Measurements from ENCODE around the gene AKAP13. TPM values are rescaled to one million over a fixed set of nuclear protein-coding genes. Genes with fewer than 3 reads are reported as not detected.

AKAP13 gene
- total and polyA plus RNA-seq, 7 donors: 21.6 to 142 (median 98.5) TPM

DNA sequence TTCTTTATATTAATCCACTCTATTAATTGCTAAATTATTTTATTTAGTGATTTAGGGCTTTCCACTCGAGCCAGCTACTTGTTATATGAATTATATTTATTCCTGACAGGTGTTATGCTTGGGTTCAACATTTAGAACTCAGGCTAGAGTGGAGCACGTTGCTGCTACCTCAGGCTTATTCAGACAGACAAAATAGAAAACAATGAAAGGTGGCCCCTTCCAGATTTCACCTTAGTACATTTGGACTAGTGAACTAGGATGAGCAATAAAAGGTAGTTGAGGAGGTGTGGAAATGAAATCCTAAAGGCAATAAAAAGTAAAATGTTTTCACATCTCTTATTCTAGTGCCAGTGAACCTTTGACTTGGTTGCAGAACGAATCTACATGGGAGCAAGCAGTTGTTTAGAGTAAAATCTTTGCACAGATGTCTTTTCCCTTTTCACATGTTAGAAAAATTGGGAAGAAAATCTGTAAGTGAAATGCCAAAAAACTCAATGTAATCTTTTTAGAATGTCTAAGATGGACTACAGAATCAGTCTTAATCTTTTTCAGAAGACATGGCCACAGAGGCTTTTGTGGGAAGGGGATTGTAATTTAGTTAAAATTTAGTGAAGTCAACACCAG lies 63.8 kb downstream of the AKAP13 start:
- 13 to 50% methylated on average over 3 of the region's 3 CpGs for WGBS, 2 donors
- TF ChIP-seq, protein P1, sequence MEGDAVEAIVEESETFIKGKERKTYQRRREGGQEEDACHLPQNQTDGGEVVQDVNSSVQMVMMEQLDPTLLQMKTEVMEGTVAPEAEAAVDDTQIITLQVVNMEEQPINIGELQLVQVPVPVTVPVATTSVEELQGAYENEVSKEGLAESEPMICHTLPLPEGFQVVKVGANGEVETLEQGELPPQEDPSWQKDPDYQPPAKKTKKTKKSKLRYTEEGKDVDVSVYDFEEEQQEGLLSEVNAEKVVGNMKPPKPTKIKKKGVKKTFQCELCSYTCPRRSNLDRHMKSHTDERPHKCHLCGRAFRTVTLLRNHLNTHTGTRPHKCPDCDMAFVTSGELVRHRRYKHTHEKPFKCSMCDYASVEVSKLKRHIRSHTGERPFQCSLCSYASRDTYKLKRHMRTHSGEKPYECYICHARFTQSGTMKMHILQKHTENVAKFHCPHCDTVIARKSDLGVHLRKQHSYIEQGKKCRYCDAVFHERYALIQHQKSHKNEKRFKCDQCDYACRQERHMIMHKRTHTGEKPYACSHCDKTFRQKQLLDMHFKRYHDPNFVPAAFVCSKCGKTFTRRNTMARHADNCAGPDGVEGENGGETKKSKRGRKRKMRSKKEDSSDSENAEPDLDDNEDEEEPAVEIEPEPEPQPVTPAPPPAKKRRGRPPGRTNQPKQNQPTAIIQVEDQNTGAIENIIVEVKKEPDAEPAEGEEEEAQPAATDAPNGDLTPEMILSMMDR (IDR thresholded peaks at IDR 0.05): no peak
- TF ChIP-seq EP300 (IDR thresholded peaks at IDR 0.05) (no peak), POLR2A (IDR thresholded peaks at IDR 0.05) (no peak)
- peak overlapping the region in 1 of 4 donors; percentile 58 for H3K27ac ChIP-seq
- peaks cover 0 to 46% (median 22%) of the 10 kb centered on the region in 4 donors for H3K4me1 ChIP-seq
- no peak for DNase-seq
- H3K4me3 ChIP-seq: no peak overlapping the region
- H3K36me3 ChIP-seq: no peaks in the 10 kb centered on the region
- no peaks in the 10 kb centered on the region for H3K27me3 ChIP-seq
- intact Hi-C loops (cut with DNase I): no loop called here
- H3K9me3 ChIP-seq: no peaks in the 10 kb centered on the region

GRCh38 chr15:85445361-85445760 lies 65.0 kb downstream of the AKAP13 start:
- TF ChIP-seq EP300 (IDR thresholded peaks at IDR 0.05) (no peak), POLR2AphosphoS5 (IDR thresholded peaks at IDR 0.05) (no peak)
- 26 to 80% methylated on average over 1 of the region's 1 CpG for WGBS, 2 donors
- DNase-seq: no peak
- Histone ChIP-seq H3K36me3 (no peaks in the 10 kb centered on the region), H3K4me1 (peaks cover 0 to 42% (median 20%) of the 10 kb centered on the region in 4 donors), H3K27ac (no peak overlapping the region), H3K9me3 (peaks cover 0 to 4% (median under 1%) of the 10 kb centered on the region in 4 donors), H3K4me3 (no peak overlapping the region), H3K27me3 (no peaks in the 10 kb centered on the region)
- intact Hi-C loops (cut with DNase I): no loop called here

GRCh38 chr15:85451099-85451700 lies 70.8 kb downstream of the AKAP13 start:
- Histone ChIP-seq H3K27ac (peak overlapping the region in 1 of 4 donors; percentile 38), H3K27me3 (no peaks in the 10 kb centered on the region), H3K36me3 (no peaks in the 10 kb centered on the region), H3K4me3 (no peak overlapping the region), H3K4me1 (peaks cover 0 to 18% (median 5%) of the 10 kb centered on the region in 4 donors), H3K9me3 (peaks cover 0 to 9% (median 4%) of the 10 kb centered on the region in 4 donors)
- WGBS, 2 donors: 97% methylated on average over 3 of the region's 3 CpGs
- no peak for TF ChIP-seq EP300 (IDR thresholded peaks at IDR 0.05)
- intact Hi-C loops (cut with DNase I): no loop called here
- DNase-seq: no peak

DNA sequence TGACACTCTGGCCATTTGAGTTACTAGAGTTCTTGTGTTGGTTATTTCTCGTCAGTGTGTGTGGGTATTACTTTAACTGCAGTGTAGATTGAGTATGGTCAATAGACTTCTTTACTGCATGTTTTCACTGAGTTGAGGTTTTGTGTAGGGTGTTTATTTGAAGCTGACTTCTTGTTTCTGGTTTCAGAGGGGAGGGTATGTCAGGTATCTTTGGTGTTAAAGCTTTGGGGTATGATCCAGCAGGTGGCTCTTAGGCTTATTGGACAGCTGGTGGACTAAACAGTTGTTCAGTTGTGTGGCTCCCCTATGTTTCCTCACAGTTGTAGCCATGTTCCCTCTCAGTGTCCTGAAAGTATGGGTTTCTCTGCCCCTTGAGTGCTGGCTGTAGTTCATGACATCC lies 72.0 kb downstream of the AKAP13 start:
- WGBS, 2 donors: 92% methylated on average over 1 of the region's 1 CpG

DNA sequence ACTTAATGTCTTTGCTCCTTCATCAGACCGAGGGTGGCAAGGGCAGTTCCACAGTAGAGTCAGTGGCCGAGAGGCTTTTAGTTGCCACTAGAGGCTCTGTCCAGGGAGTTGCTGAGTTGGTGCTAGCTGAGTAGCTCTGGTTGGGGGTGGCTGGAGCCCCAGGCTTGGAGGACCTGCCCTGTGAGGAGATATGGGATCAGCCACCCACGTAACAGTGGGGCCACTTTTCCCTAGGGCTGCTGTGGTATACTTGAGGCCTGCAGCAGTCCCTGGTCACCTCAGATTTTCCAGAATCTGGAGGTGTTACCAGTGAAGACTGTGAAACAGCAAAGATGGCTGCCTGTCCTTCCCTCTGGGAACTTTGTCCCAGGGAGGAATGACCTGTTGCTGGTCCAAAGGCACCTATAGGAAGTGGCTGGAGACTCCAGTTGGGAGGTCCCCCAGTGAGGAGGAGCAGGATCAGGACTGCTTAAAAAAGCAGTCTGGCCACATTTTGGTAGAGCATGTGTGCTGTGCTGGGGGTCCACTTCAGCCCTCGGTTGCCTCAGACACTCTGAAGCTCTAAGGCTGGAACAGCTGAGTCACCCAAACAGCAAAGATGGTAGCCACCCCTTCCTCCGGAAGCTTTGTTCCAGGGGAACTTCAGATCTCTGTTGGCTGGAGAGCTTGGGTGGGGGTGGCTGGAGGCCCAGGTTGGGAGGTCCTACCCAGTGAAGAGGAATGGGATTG lies 72.9 kb downstream of the AKAP13 start:
- Histone ChIP-seq H3K4me1 (peaks cover 0 to 31% (median 10%) of the 10 kb centered on the region in 4 donors), H3K9me3 (peaks cover 0 to 9% (median 4%) of the 10 kb centered on the region in 4 donors), H3K36me3 (no peaks in the 10 kb centered on the region), H3K27me3 (no peaks in the 10 kb centered on the region), H3K4me3 (no peak overlapping the region), H3K27ac (peak overlapping the region in 1 of 4 donors; percentile 18)
- intact Hi-C loops (cut with DNase I): no loop called here
- no peak for DNase-seq
- WGBS, 2 donors: 85 to 93% methylated on average over 5 of the region's 5 CpGs
- TF ChIP-seq POLR2A (IDR thresholded peaks at IDR 0.05): no peak
- no peak for TF ChIP-seq POLR2AphosphoS5 (IDR thresholded peaks at IDR 0.05)
- TF ChIP-seq EP300 (IDR thresholded peaks at IDR 0.05): no peak
- TF ChIP-seq, protein P1 (IDR thresholded peaks at IDR 0.05): no peak

More for the DNA sequence above, 72.0 kb downstream of the AKAP13 start:
- peaks cover 0 to 28% (median 9%) of the 10 kb centered on the region in 4 donors for H3K4me1 ChIP-seq
- peaks cover 0 to 9% (median 4%) of the 10 kb centered on the region in 4 donors for H3K9me3 ChIP-seq
- no peak overlapping the region for H3K4me3 ChIP-seq
- no peak for DNase-seq
- H3K27ac ChIP-seq: no peak overlapping the region
- no peaks in the 10 kb centered on the region for H3K36me3 ChIP-seq
- intact Hi-C loops (cut with DNase I): no loop called here
- H3K27me3 ChIP-seq: no peaks in the 10 kb centered on the region
- TF ChIP-seq, protein P1 (IDR thresholded peaks at IDR 0.05): no peak
- TF ChIP-seq POLR2AphosphoS5 (IDR thresholded peaks at IDR 0.05) (no peak), EP300 (IDR thresholded peaks at IDR 0.05) (no peak), POLR2A (IDR thresholded peaks at IDR 0.05) (no peak)
